Fibroblast of lung (primary cell): ENCODE results near the gene DOC2A. TPM values are rescaled to one million over a fixed set of nuclear protein-coding genes. Genes with fewer than 3 reads are reported as not detected.

Experiments used
- DNase-seq, 2 donors: peaks; one replicate each; pipeline versions ENCODE4 v3.0.0 to v3.0.0-alpha.2; 2010; ENCODE audit warnings: low read depth in 2 of 2
- H2AFZ ChIP-seq: 2 replicates; pipeline ENCODE4 v1.5.1; 2012; ENCODE audit warnings: low read length, control low read depth, inconsistent platforms
- H3K27ac ChIP-seq: 2 replicates; pipeline ENCODE4 v1.5.1; 2011; ENCODE audit warnings: low read length, control low read depth; ENCODE audit not compliant: insufficient read depth
- H3K27me3 ChIP-seq: 2 replicates; pipeline ENCODE4 v1.5.1; 2011; ENCODE audit warnings: mild to moderate bottlenecking, low read length; ENCODE audit not compliant: control insufficient read depth, insufficient read depth
- H3K36me3 ChIP-seq: 2 replicates; pipeline ENCODE4 v1.5.1; 2011; ENCODE audit warnings: low read length; ENCODE audit not compliant: control insufficient read depth, insufficient read depth
- H3K4me1 ChIP-seq: 2 replicates; pipeline ENCODE4 v1.5.1; 2011; ENCODE audit warnings: low read length; ENCODE audit not compliant: control insufficient read depth, insufficient read depth; ENCODE audit errors: extremely low read depth
- H3K4me2 ChIP-seq: 2 replicates; pipeline ENCODE4 v1.5.1; 2011; ENCODE audit warnings: low read length, control low read depth; ENCODE audit not compliant: insufficient read depth; ENCODE audit errors: extremely low read depth
- H3K4me3 ChIP-seq, 4 experiments: fragments of 200-600 bp in 1 of 4; sonication (generic) in 1 of 4; replicated peaks in 1 of 4; 2 replicates each; pipeline ENCODE4 v1.5.1; 2011 to 2016; ENCODE audit warnings: low read length in 4 of 4, low read depth in 3 of 4, mild to moderate bottlenecking in 3 of 4, control low read depth in 2 of 4, inconsistent platforms in 1 of 4, mixed read lengths in 1 of 4; ENCODE audit not compliant: insufficient read depth in 1 of 4; ENCODE audit errors: control extremely low read depth in 1 of 4
- H3K79me2 ChIP-seq: 2 replicates; pipeline ENCODE4 v1.5.1; 2012; ENCODE audit warnings: mild to moderate bottlenecking, low read length, inconsistent platforms; ENCODE audit not compliant: control insufficient read depth, insufficient read depth
- H3K9ac ChIP-seq: 2 replicates; pipeline ENCODE4 v1.5.1; 2011; ENCODE audit warnings: mild to moderate bottlenecking, low read length, control low read depth; ENCODE audit not compliant: insufficient read depth
- H3K9me3 ChIP-seq: 2 replicates; pipeline ENCODE4 v1.5.1; 2012; ENCODE audit warnings: low read depth, low read length; ENCODE audit not compliant: control insufficient read depth, insufficient read depth
- H4K20me1 ChIP-seq: 2 replicates; pipeline ENCODE4 v1.5.1; 2011; ENCODE audit warnings: low read length; ENCODE audit not compliant: control insufficient read depth, insufficient read depth; ENCODE audit errors: extremely low read depth
- EZH2 ChIP-seq: IDR thresholded peaks from 2 replicates; pipeline ENCODE4 v1.5.1; 2012; ENCODE audit warnings: low read length, control low read depth, mild to moderate bottlenecking; ENCODE audit errors: missing control alignments
- polyA plus RNA-seq, 2 donors: library from polyadenylated mRNA; depleted of rRNA in 1 of 2; stranded (reverse) in 1 of 2; unstranded in 1 of 2; fragments of >200 nt; gene quantifications; 2 replicates each; pipeline ENCODE4 v1.2.1, GENCODE V29; 2011 to 2012; ENCODE audit warnings: missing spikeins in 1 of 2
- total RNA-seq: library from RNA; depleted of rRNA; stranded (reverse); fragments of >200 nt; gene quantifications from 2 replicates; pipeline ENCODE4 v1.2.1, GENCODE V29; 2014
- TF ChIP-seq, protein P1 (sequence below), 2 donors: IDR thresholded peaks in 1 of 2; conservative IDR thresholded peaks in 1 of 2; 1 replicate in 1 of 2; 2 replicates in 1 of 2; pipeline ENCODE4 v1.5.1; 2011 to 2012; ENCODE audit warnings: low read length in 2 of 2, control low read depth in 1 of 2, inconsistent platforms in 1 of 2, low read depth in 1 of 2, mild to moderate bottlenecking in 1 of 2

The DOC2A gene
- total and polyA plus RNA-seq, 2 donors (not counting 1 experiment from before 2014, with no cell fraction given): 0.03 to 0.33 TPM

DNA sequence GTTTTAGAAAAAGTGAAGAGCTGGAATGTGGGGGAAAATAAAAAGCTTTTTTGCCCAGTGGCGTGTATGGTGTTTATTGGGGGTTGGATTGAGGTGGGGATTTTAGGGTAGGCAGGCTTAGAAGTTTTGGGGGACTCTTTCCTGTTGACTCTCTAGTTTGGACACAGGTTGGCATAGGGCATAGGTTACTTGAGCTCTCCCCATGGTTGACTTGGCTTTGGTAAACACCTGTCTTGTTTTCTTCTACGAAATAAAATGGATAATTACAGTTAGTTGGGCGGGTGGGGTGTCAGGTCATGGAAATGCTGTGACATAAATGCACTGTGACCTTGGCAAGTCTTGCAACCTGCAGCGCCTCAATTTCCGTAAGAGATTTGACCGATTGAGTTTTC lies 37.8 kb downstream of the DOC2A start:
- peaks cover 42% of the 10 kb centered on the region for H3K79me2 ChIP-seq
- no peak overlapping the region for H3K4me2 ChIP-seq
- no peak overlapping the region for H3K9ac ChIP-seq
- TF ChIP-seq, protein P1, sequence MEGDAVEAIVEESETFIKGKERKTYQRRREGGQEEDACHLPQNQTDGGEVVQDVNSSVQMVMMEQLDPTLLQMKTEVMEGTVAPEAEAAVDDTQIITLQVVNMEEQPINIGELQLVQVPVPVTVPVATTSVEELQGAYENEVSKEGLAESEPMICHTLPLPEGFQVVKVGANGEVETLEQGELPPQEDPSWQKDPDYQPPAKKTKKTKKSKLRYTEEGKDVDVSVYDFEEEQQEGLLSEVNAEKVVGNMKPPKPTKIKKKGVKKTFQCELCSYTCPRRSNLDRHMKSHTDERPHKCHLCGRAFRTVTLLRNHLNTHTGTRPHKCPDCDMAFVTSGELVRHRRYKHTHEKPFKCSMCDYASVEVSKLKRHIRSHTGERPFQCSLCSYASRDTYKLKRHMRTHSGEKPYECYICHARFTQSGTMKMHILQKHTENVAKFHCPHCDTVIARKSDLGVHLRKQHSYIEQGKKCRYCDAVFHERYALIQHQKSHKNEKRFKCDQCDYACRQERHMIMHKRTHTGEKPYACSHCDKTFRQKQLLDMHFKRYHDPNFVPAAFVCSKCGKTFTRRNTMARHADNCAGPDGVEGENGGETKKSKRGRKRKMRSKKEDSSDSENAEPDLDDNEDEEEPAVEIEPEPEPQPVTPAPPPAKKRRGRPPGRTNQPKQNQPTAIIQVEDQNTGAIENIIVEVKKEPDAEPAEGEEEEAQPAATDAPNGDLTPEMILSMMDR (conservative IDR thresholded peaks at IDR 0.05 in 1 of 2, IDR thresholded peaks at IDR 0.05 in 1 of 2; ENCODE audit: low read depth in 1 of 2, low read length in 2 of 2): no peak
- no peak for TF ChIP-seq EZH2
- H3K36me3 ChIP-seq: peaks cover 7% of the 10 kb centered on the region
- H2AFZ ChIP-seq: peak overlapping the region; percentile 22
- peak overlapping the region; percentile 24 for H3K27ac ChIP-seq
- peaks cover 9% of the 10 kb centered on the region for H3K4me1 ChIP-seq
- no peaks in the 10 kb centered on the region for H3K9me3 ChIP-seq
- H4K20me1 ChIP-seq: peaks cover 3% of the 10 kb centered on the region
- H3K4me3 ChIP-seq: no peak overlapping the region
- H3K27me3 ChIP-seq: no peaks in the 10 kb centered on the region
- no peak for DNase-seq

DNA sequence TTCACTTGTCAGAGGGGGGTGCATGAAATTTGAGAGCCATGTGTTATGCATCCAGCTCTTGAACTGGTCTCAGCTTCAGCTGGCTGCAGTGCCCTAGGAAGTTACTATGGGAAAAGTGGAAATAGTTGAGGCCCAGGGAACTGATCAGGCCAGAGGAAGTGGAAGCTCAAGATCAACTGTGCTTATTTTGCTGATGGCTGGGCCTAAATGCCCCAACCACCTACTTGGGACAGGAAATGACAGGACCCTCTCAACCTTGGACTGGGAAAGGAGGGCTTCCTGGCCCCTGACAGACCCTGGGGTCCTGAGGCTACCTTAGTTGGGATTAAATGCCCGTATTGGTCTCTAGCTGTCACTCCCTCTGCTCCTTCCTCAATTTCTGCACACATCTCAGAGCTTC lies 38.3 kb downstream of the DOC2A start:
- Histone ChIP-seq H2AFZ (no peak overlapping the region), H3K4me1 (peaks cover 9% of the 10 kb centered on the region), H4K20me1 (peaks cover 3% of the 10 kb centered on the region), H3K27me3 (no peaks in the 10 kb centered on the region), H3K9ac (no peak overlapping the region), H3K4me2 (no peak overlapping the region), H3K27ac (no peak overlapping the region), H3K36me3 (peaks cover 7% of the 10 kb centered on the region), H3K79me2 (peaks cover 38% of the 10 kb centered on the region), H3K9me3 (no peaks in the 10 kb centered on the region), H3K4me3 (no peak overlapping the region)
- no peak for DNase-seq
- TF ChIP-seq, protein P1 (conservative IDR thresholded peaks at IDR 0.05 in 1 of 2, IDR thresholded peaks at IDR 0.05 in 1 of 2; ENCODE audit: low read depth in 1 of 2, low read length in 2 of 2): no peak
- TF ChIP-seq EZH2: no peak

DNA sequence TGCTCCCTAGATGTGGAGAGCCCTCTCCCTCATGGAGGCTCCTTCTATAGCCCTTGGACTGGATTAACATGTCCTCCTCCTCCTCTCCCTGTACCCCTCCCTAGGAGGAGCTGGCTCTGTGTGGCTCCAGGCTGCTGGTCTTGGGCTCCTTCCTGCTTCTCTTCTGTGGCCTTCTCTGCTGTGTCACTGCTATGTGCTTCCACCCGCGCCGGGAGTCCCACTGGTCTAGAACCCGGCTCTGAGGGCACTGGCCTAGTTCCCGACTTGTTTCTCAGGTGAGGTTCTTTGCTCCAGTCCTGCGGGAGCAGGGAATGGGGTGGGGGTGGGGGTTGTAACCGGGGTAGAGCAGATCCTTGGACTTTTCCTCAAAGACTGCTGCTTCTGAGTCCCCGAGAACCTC lies 39.5 kb downstream of the DOC2A start:
- Histone ChIP-seq H3K4me3 (no peak overlapping the region), H2AFZ (no peak overlapping the region), H3K36me3 (peaks cover 7% of the 10 kb centered on the region), H4K20me1 (peaks cover 3% of the 10 kb centered on the region), H3K79me2 (peaks cover 26% of the 10 kb centered on the region), H3K27ac (no peak overlapping the region), H3K9ac (no peak overlapping the region), H3K9me3 (no peaks in the 10 kb centered on the region), H3K4me2 (no peak overlapping the region), H3K4me1 (peaks cover 9% of the 10 kb centered on the region), H3K27me3 (no peaks in the 10 kb centered on the region)
- no peak for DNase-seq
- TF ChIP-seq, protein P1 (conservative IDR thresholded peaks at IDR 0.05 in 1 of 2, IDR thresholded peaks at IDR 0.05 in 1 of 2; ENCODE audit: low read depth in 1 of 2, low read length in 2 of 2): no peak
- TF ChIP-seq EZH2: no peak
